ENCODE data around the gene LAMA2. TPM values are rescaled to one million over a fixed set of nuclear protein-coding genes. Genes with fewer than 3 reads are reported as not detected.

The LAMA2 gene
- total and polyA plus RNA-seq, 4 donors = 5.2 to 105 (median 45.9) TPM

DNA sequence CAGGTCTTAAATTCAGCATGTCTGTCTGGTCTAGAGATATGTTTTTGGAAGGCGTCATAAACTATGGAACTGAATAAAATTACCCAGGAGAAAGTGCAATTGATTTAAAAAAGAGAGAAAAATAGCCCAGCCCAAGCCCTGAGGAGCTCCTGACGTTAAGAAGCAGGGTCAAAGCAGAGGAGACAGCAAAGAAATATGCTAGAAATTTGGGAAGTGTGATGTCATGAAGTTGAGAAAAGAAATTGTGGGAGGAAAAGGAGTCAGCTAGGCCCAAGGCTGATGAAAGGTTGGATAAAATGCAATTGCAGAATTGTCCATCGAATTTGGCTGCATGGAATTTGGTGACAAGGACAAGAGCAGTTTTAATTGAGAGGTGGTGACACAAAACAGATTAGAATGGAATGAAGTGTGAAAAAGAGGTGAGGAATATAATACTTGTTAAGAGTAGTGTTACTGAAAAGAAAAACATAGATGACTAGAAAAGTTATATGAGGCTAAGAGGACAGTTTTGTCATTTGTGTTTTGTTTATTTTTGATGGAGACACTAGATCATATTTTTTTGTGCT lies 381.6 kb downstream of the LAMA2 start:
- Histone ChIP-seq H3K27ac (ENCODE audit: low read depth in 1 of 2, low read length in 1 of 2) (peak overlapping the region in 1 of 2 donors; percentile 60), H3K9ac (ENCODE audit: insufficient read depth in 1 of 2, low read length in 2 of 2) (no peak overlapping the region), H3K4me3 (no peak overlapping the region), H3K4me1 (ENCODE audit: control insufficient read depth in 5 of 5, insufficient read depth in 5 of 5, low read length in 5 of 5) (peaks cover 0 to 14% (median 9%) of the 10 kb centered on the region in 5 donors), H3K27me3 (ENCODE audit: control insufficient read depth in 3 of 3, insufficient read depth in 3 of 3, low read length in 2 of 3) (no peaks in the 10 kb centered on the region), H3K36me3 (ENCODE audit: control insufficient read depth in 4 of 4, insufficient read depth in 4 of 4, low read length in 4 of 4) (peaks cover 0 to 6% (median 2%) of the 10 kb centered on the region in 4 donors), H3K9me3 (ENCODE audit: control insufficient read depth in 4 of 4, insufficient read depth in 3 of 4, low read length in 3 of 4) (no peaks in the 10 kb centered on the region)
- ATAC-seq (ENCODE audit: insufficient read depth, low FRiP score) = no peak
- DNase-seq = peak in 1 of 3 donors; percentile 24
- TF ChIP-seq CTCF (IDR thresholded peaks at IDR 0.05; ENCODE audit: control extremely low read depth, extremely low read depth) = no peak
- WGBS, 2 donors = 58 to 76% methylated on average over 3 of the region's 3 CpGs

DNA sequence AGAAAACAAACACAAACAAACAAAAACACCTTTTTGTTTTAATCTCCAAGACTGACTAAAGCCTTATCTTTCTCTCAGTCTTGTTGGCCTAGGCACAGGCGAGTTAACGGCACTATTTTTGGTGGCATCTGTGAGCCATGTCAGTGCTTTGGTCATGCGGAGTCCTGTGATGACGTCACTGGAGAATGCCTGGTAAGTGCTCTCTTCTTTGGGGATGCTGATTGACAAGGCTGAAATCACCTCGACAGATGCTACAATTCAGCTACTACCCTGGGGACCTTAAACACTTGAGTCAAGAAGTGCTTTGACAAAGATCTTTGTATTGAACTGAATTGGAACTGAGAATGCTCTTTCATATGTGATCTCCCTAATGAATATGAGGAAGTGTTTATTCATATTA lies 384.1 kb downstream of the LAMA2 start:
- ATAC-seq (ENCODE audit: insufficient read depth, low FRiP score) (no peak), DNase-seq (no peak)
- no peak for TF ChIP-seq CTCF (IDR thresholded peaks at IDR 0.05; ENCODE audit: control extremely low read depth, extremely low read depth)
- H3K27ac ChIP-seq (ENCODE audit: low read depth in 1 of 2, low read length in 1 of 2) = no peak overlapping the region
- H3K4me1 ChIP-seq (ENCODE audit: control insufficient read depth in 5 of 5, insufficient read depth in 5 of 5, low read length in 5 of 5) = peaks cover 0 to 14% (median 5%) of the 10 kb centered on the region in 5 donors
- no peaks in the 10 kb centered on the region for H3K27me3 ChIP-seq (ENCODE audit: control insufficient read depth in 3 of 3, insufficient read depth in 3 of 3, low read length in 2 of 3)
- WGBS, 2 donors = 75 to 85% methylated on average over 5 of the region's 5 CpGs
- H3K4me3 ChIP-seq = no peak overlapping the region
- H3K36me3 ChIP-seq (ENCODE audit: control insufficient read depth in 4 of 4, insufficient read depth in 4 of 4, low read length in 4 of 4) = peaks cover 0 to 10% (median 0%) of the 10 kb centered on the region in 4 donors
- no peaks in the 10 kb centered on the region for H3K9me3 ChIP-seq (ENCODE audit: control insufficient read depth in 4 of 4, insufficient read depth in 3 of 4, low read length in 3 of 4)
- no peak overlapping the region for H3K9ac ChIP-seq (ENCODE audit: insufficient read depth in 1 of 2, low read length in 2 of 2)

GRCh38 chr6:129269076-129269475 lies 386.1 kb downstream of the LAMA2 start:
- no peak overlapping the region for H3K9ac ChIP-seq (ENCODE audit: insufficient read depth in 1 of 2, low read length in 2 of 2)
- 83 to 85% methylated on average over 2 of the region's 2 CpGs for WGBS, 2 donors
- peaks cover 0 to 16% (median 3%) of the 10 kb centered on the region in 4 donors for H3K36me3 ChIP-seq (ENCODE audit: control insufficient read depth in 4 of 4, insufficient read depth in 4 of 4, low read length in 4 of 4)
- no peak for TF ChIP-seq CTCF (IDR thresholded peaks at IDR 0.05; ENCODE audit: control extremely low read depth, extremely low read depth)
- no peaks in the 10 kb centered on the region for H3K27me3 ChIP-seq (ENCODE audit: control insufficient read depth in 3 of 3, insufficient read depth in 3 of 3, low read length in 2 of 3)
- no peak overlapping the region for H3K27ac ChIP-seq (ENCODE audit: low read depth in 1 of 2, low read length in 1 of 2)
- no peak for DNase-seq
- H3K4me1 ChIP-seq (ENCODE audit: control insufficient read depth in 5 of 5, insufficient read depth in 5 of 5, low read length in 5 of 5) = peaks cover 0 to 6% (median 0%) of the 10 kb centered on the region in 5 donors
- no peak overlapping the region for H3K4me3 ChIP-seq
- ATAC-seq (ENCODE audit: insufficient read depth, low FRiP score) = no peak
- no peaks in the 10 kb centered on the region for H3K9me3 ChIP-seq (ENCODE audit: control insufficient read depth in 4 of 4, insufficient read depth in 3 of 4, low read length in 3 of 4)

GRCh38 chr6:129269891-129270290 lies 387.0 kb downstream of the LAMA2 start:
- H3K36me3 ChIP-seq (ENCODE audit: control insufficient read depth in 4 of 4, insufficient read depth in 4 of 4, low read length in 4 of 4) = peaks cover 0 to 16% (median 3%) of the 10 kb centered on the region in 4 donors
- H3K9ac ChIP-seq (ENCODE audit: insufficient read depth in 1 of 2, low read length in 2 of 2) = no peak overlapping the region
- 88 to 95% methylated on average over 2 of the region's 2 CpGs for WGBS, 2 donors
- no peak for DNase-seq
- H3K27ac ChIP-seq (ENCODE audit: low read depth in 1 of 2, low read length in 1 of 2) = no peak overlapping the region
- ATAC-seq (ENCODE audit: insufficient read depth, low FRiP score) = no peak
- peaks cover 0 to 2% (median 0%) of the 10 kb centered on the region in 5 donors for H3K4me1 ChIP-seq (ENCODE audit: control insufficient read depth in 5 of 5, insufficient read depth in 5 of 5, low read length in 5 of 5)
- TF ChIP-seq CTCF (IDR thresholded peaks at IDR 0.05; ENCODE audit: control extremely low read depth, extremely low read depth) = no peak
- no peaks in the 10 kb centered on the region for H3K9me3 ChIP-seq (ENCODE audit: control insufficient read depth in 4 of 4, insufficient read depth in 3 of 4, low read length in 3 of 4)
- no peaks in the 10 kb centered on the region for H3K27me3 ChIP-seq (ENCODE audit: control insufficient read depth in 3 of 3, insufficient read depth in 3 of 3, low read length in 2 of 3)
- H3K4me3 ChIP-seq = no peak overlapping the region
